LNCaP clone FGC (cell line): ENCODE data around the gene SMC4.
A peak's percentile ranks its signal among the peaks of the same experiment; 100 is the strongest.

Experiments used
- DNase-seq: peaks from one replicate; pipeline ENCODE4 v3.0.0-alpha.2; 2011; ENCODE audit warnings: low read depth
- H3K4me3 ChIP-seq: 2 replicates; pipeline ENCODE4 v1.5.1; 2011; ENCODE audit warnings: mild to moderate bottlenecking, low read depth, low read length, control low read depth
- TF ChIP-seq, protein P1 (sequence below): IDR thresholded peaks from 2 replicates; pipeline ENCODE4 v1.5.1; 2012; ENCODE audit warnings: mild to moderate bottlenecking; ENCODE audit not compliant: control insufficient read depth, insufficient read depth; ENCODE audit errors: extremely low read depth

Gene SMC4

DNA sequence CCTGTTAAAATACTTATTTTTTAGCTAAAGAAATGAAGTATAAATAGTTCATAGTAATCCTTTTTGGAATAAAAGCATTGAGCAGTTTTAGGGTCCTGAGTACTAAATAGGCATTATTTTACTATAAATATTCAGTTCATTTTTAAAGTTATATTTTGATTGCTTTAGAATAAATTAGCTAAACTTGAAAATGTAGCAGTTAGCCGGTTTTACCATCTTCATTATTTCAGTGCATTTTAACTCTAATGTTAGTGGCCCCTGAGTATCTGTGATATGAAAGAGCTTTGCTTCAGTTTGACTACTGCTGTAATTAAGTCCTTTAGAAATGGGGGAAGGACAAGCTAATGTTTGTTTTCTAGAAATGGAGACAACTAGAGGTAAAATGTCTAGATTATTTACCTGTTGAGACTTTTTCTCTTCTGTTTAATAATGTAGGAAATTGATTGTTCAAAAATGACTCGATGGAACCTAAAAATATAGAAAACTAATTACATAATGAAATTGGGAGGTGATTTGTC, 3.6 kb downstream of the SMC4 start:
- DNase-seq, result no peak
- TF ChIP-seq, protein P1, sequence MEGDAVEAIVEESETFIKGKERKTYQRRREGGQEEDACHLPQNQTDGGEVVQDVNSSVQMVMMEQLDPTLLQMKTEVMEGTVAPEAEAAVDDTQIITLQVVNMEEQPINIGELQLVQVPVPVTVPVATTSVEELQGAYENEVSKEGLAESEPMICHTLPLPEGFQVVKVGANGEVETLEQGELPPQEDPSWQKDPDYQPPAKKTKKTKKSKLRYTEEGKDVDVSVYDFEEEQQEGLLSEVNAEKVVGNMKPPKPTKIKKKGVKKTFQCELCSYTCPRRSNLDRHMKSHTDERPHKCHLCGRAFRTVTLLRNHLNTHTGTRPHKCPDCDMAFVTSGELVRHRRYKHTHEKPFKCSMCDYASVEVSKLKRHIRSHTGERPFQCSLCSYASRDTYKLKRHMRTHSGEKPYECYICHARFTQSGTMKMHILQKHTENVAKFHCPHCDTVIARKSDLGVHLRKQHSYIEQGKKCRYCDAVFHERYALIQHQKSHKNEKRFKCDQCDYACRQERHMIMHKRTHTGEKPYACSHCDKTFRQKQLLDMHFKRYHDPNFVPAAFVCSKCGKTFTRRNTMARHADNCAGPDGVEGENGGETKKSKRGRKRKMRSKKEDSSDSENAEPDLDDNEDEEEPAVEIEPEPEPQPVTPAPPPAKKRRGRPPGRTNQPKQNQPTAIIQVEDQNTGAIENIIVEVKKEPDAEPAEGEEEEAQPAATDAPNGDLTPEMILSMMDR, result no peak
- H3K4me3 ChIP-seq, result peak overlapping the region; percentile 93

DNA sequence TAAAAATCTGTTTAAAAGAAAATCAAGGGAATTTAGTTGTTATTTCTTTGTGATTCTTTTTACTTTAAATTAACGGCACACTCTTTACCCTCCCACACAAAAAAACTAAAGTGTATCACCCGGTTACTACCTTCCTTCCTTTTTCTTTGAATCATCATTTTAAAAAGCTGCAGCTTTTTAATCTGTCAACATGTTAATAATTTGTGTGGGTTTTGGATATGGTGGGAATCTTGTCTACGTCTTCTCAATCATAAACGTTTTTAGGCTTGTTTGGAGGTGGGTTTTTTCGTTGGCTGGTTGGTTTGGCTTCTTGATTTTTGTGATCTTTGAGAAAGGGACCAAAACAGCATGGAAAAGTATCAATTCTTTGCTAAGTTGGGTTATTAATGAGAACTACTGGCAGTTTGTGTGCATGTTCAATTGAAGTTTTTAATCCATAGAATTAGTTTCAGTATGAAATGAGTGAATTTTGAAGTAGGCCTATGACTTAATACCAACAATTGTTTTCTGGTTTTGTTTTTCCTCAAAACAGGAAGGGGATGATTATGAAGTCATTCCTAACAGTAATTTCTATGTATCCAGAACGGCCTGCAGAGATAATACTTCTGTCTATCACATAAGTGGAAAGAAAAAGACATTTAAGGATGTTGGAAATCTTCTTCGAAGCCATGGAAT, 4.5 kb downstream of the SMC4 start:
- DNase-seq, result no peak
- TF ChIP-seq, protein P1, result no peak
- no peak overlapping the region; the same call in 1 of the 2 replicates for H3K4me3 ChIP-seq

DNA sequence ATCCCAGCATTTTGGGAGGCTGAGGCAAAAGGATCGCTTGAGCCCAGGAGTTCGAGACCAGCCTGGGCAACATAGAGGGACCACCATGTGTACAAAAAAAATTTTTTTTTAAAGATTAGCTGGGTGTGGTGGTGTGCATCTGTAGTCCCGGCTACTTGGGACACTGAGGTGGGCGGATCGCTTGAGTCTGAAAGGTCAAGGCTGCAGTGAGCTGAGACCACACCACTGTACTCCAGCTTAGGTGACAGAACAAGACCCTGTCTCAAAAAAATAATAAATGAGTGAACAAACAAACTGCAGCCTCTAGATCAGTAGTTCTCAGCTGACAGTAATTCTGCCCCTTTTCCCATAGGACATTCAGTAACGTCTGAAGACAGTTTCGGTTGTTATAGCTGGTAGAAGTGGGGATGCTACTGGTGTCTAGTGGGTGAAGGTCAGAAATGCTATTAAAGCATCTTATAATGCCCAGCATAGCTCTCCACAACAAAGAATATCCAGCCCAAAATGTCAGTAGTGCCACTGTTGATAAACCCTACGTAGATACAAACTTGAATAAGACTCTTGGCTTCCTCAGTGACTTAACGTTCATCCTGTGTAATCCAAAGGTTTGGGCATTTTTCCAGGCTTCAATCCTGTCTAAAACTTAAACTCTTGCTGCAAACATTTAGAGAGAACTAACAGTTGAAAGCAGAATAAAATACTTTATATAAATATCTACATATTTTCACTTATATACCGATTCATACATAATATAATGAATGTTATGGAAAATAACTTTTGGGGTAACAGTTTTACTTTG, 10.6 kb downstream of the SMC4 start:
- DNase-seq, result no peak
- no peak overlapping the region for H3K4me3 ChIP-seq
- TF ChIP-seq, protein P1, result no peak

DNA sequence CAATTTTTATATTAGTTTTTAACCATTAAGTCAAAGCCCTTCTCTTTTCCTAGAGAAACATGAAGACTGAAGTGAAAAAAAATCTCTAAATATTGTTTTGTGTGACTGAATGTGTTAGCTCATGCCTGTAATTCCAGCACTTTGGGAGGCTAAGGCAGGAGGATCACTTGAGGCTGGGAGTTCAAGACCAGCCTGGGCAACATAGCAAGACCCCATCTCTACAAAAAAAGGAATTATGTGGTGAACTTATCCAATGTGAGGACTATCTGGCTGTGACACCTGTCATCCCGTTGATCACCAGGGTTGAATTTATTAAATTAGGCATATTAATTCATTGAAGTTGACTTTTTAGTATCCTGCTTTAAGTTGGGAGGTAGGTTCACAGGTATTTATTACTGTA, 13.0 kb downstream of the SMC4 start:
- TF ChIP-seq, protein P1, result no peak
- H3K4me3 ChIP-seq, result no peak overlapping the region
- no peak for DNase-seq

DNA sequence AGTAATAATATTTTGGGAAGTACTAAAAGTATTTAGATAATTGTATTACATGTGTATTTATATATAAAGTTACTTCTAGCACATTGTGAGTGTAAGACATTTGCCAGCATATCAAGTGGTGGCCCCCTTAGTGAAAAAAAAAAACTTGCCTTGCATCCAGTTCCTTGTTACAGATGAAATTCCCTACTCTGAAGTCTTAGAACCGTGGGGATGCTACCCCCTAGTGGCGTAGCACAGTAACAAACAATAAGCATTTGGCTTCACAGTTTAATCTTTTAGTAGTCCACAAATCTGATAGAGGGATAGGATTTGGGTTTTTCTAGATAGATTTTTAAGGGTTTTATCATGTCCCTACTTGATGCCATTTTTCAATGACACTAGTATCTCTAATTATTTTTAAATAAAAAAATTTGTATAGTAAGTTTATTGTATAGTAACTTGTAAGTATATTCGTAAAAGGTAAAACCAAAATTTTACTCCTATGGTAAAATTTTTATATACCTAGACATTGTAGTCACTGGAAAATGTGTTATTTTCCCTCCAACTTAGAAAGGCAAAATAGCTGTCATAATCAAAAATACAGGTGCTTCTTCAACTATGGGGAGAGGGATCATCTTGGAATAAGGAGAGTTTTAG, 14.3 kb downstream of the SMC4 start:
- DNase-seq, result peak; percentile 64
- TF ChIP-seq, protein P1, result peak; percentile 82
- H3K4me3 ChIP-seq, result no peak overlapping the region

DNA sequence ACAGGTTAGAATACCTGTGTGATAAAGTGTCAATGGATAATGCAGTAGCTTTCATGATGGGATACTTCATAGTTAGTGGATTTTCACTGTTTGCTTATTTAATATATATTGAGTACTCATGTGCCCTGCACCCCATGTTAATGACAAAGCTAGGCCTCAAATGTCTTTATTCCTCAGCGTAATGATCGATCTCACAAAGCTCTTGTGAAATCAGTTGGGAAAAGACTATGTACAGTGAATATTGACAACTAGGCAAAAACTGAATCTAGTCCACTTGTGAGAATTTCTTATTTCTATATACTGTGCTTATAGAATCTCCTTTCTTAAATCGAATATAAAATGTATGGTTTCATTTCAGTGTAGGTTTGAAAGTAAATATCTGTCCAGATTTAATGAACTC, 17.9 kb downstream of the SMC4 start:
- TF ChIP-seq, protein P1, result no peak
- no peak for DNase-seq

More for the DNA sequence above, 17.9 kb downstream of the SMC4 start:
- H3K4me3 ChIP-seq, result no peak overlapping the region
